ENCODE data around the gene COL4A5. TPM values are rescaled to one million over a fixed set of nuclear protein-coding genes. Genes with fewer than 3 reads are reported as not detected.

Gene COL4A5
- total and polyA plus RNA-seq, 2 donors = 7.4 to 9.1 TPM

DNA sequence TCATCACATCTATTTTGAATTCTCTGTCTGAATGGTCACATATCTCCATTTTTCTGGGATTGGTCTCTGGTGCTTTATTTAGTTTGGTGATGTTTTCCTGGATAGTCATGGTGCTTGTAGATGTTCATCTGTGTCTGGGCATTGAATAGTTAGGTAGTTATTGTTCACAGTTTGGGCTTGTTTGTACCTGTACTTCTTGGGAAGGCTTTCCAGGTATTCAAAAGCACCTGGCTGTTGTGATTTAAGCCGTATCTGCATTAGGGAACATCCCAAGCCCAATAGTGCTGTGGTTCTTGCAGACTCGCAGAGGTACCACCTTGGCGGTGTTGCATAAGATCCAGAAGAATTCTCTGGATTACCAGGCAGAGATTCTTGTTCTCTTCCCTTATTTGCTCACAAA lies 44.6 kb downstream of the COL4A5 start:
- 94% methylated on average over 3 of the region's 3 CpGs for WGBS

GRCh38 chrX:108485960-108486359 lies 46.3 kb downstream of the COL4A5 start:
- no peak overlapping the region for H3K27ac ChIP-seq (ENCODE audit: low read depth in 1 of 2, low read length in 1 of 2)
- H3K27me3 ChIP-seq (ENCODE audit: control insufficient read depth in 2 of 2, insufficient read depth in 1 of 2, low read length in 1 of 2) = no peaks in the 10 kb centered on the region
- H3K9me3 ChIP-seq (ENCODE audit: control insufficient read depth in 2 of 2, insufficient read depth in 1 of 2, low read length in 1 of 2) = no peaks in the 10 kb centered on the region
- H3K4me1 ChIP-seq (ENCODE audit: control insufficient read depth in 2 of 2, insufficient read depth in 2 of 2, low read length in 2 of 2) = no peaks in the 10 kb centered on the region
- 92% methylated on average over 2 of the region's 2 CpGs for WGBS
- no peaks in the 10 kb centered on the region for H3K36me3 ChIP-seq (ENCODE audit: control insufficient read depth in 2 of 2, insufficient read depth in 2 of 2, low read length in 1 of 2)
- no peak for DNase-seq (ENCODE audit: low read depth in 6 of 9, low spot score in 9 of 9)
- no peak overlapping the region for H3K4me3 ChIP-seq (ENCODE audit: low read length in 2 of 2)

More for the DNA sequence above, 44.6 kb downstream of the COL4A5 start:
- Histone ChIP-seq H3K36me3 (ENCODE audit: control insufficient read depth in 2 of 2, insufficient read depth in 2 of 2, low read length in 1 of 2) (no peaks in the 10 kb centered on the region), H3K27me3 (ENCODE audit: control insufficient read depth in 2 of 2, insufficient read depth in 1 of 2, low read length in 1 of 2) (no peaks in the 10 kb centered on the region), H3K9me3 (ENCODE audit: control insufficient read depth in 2 of 2, insufficient read depth in 1 of 2, low read length in 1 of 2) (no peaks in the 10 kb centered on the region), H3K4me3 (ENCODE audit: low read length in 2 of 2) (no peak overlapping the region), H3K4me1 (ENCODE audit: control insufficient read depth in 2 of 2, insufficient read depth in 2 of 2, low read length in 2 of 2) (no peaks in the 10 kb centered on the region), H3K27ac (ENCODE audit: low read depth in 1 of 2, low read length in 1 of 2) (no peak overlapping the region)
- no peak for DNase-seq (ENCODE audit: low read depth in 6 of 9, low spot score in 9 of 9)

- H3K4me1 ChIP-seq (ENCODE audit: control insufficient read depth in 2 of 2, insufficient read depth in 2 of 2, low read length in 2 of 2) = no peaks in the 10 kb centered on the region
- no peaks in the 10 kb centered on the region for H3K36me3 ChIP-seq (ENCODE audit: control insufficient read depth in 2 of 2, insufficient read depth in 2 of 2, low read length in 1 of 2)
- no peak overlapping the region for H3K27ac ChIP-seq (ENCODE audit: low read depth in 1 of 2, low read length in 1 of 2)
- DNase-seq (ENCODE audit: low read depth in 6 of 9, low spot score in 9 of 9) = no peak
- no peak overlapping the region for H3K4me3 ChIP-seq (ENCODE audit: low read length in 2 of 2)
- 87% methylated on average over 3 of the region's 3 CpGs for WGBS
- H3K27me3 ChIP-seq (ENCODE audit: control insufficient read depth in 2 of 2, insufficient read depth in 1 of 2, low read length in 1 of 2) = no peaks in the 10 kb centered on the region
- H3K9me3 ChIP-seq (ENCODE audit: control insufficient read depth in 2 of 2, insufficient read depth in 1 of 2, low read length in 1 of 2) = no peaks in the 10 kb centered on the region
These were observed 54.9 kb downstream of the COL4A5 start for GRCh38 chrX:108494406-108495090.

DNA sequence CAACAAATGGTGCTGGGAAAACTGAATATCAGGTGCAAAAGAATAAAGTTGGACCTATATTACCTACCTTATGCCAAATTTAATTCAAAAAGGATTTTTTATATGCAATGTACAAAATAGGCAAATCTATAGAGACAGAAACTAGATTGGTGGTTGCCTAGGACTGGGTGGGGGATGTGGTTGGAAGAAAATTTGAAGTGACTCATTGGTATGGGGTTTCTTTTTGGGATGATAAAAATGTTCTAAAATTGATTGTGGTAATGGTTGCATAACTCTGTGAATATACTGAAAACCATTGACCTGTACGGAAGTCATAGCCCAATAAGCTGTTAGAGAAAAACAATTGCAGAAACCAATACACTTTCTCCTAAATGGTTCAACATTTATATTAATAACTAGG lies 72.1 kb downstream of the COL4A5 start:
- WGBS = 98% methylated on average over 1 of the region's 1 CpG
- Histone ChIP-seq H3K4me1 (ENCODE audit: control insufficient read depth in 2 of 2, insufficient read depth in 2 of 2, low read length in 2 of 2) (no peaks in the 10 kb centered on the region), H3K36me3 (ENCODE audit: control insufficient read depth in 2 of 2, insufficient read depth in 2 of 2, low read length in 1 of 2) (no peaks in the 10 kb centered on the region), H3K4me3 (ENCODE audit: low read length in 2 of 2) (no peak overlapping the region), H3K27me3 (ENCODE audit: control insufficient read depth in 2 of 2, insufficient read depth in 1 of 2, low read length in 1 of 2) (no peaks in the 10 kb centered on the region), H3K27ac (ENCODE audit: low read depth in 1 of 2, low read length in 1 of 2) (no peak overlapping the region), H3K9me3 (ENCODE audit: control insufficient read depth in 2 of 2, insufficient read depth in 1 of 2, low read length in 1 of 2) (no peaks in the 10 kb centered on the region)
- no peak for DNase-seq (ENCODE audit: low read depth in 6 of 9, low spot score in 9 of 9)

DNA sequence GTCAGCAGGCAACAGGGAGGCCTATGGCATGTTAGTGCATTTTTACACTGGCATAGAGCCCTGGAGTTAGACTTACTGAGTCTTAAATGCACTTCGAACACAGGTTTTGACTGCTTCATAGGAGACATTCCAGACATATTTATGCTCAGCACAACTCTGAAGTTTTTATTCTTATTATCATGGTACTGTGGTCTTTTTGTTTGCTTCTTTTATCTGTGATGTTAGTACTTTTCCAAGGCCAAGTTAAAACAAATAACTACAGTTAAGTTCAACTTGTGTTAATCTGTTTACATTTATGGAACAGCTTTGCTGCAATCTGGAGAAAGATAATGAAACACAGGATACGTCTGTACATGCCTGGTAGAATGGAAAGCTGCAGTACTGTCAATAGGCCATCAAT lies 76.5 kb downstream of the COL4A5 start:
- no peak overlapping the region for H3K4me3 ChIP-seq (ENCODE audit: low read length in 2 of 2)
- 85% methylated on average over 2 of the region's 2 CpGs for WGBS
- no peaks in the 10 kb centered on the region for H3K36me3 ChIP-seq (ENCODE audit: control insufficient read depth in 2 of 2, insufficient read depth in 2 of 2, low read length in 1 of 2)
- H3K27ac ChIP-seq (ENCODE audit: low read depth in 1 of 2, low read length in 1 of 2) = no peak overlapping the region
- H3K9me3 ChIP-seq (ENCODE audit: control insufficient read depth in 2 of 2, insufficient read depth in 1 of 2, low read length in 1 of 2) = no peaks in the 10 kb centered on the region
- no peaks in the 10 kb centered on the region for H3K27me3 ChIP-seq (ENCODE audit: control insufficient read depth in 2 of 2, insufficient read depth in 1 of 2, low read length in 1 of 2)
- H3K4me1 ChIP-seq (ENCODE audit: control insufficient read depth in 2 of 2, insufficient read depth in 2 of 2, low read length in 2 of 2) = no peaks in the 10 kb centered on the region
- DNase-seq (ENCODE audit: low read depth in 6 of 9, low spot score in 9 of 9) = no peak

DNA sequence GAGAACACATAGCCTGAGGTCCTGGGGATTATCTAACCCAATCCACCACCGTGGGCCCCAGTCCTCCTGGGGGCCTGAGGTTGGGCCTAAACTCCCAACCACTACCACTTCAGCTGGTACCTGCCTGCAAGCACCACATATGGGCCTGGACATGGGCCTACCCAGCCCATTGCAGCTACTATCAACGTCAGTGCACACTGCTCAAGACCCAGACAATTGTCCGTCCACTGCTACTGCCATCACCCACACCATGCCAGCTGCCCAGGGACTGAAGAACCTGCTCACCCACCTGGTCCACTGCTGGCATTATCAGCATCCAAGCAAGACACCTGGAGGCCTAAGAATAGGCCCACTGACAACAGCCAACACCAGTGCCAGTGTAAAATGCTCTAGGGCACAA lies 88.1 kb downstream of the COL4A5 start:
- no peaks in the 10 kb centered on the region for H3K36me3 ChIP-seq (ENCODE audit: control insufficient read depth in 2 of 2, insufficient read depth in 2 of 2, low read length in 1 of 2)
- no peak overlapping the region for H3K27ac ChIP-seq (ENCODE audit: low read depth in 1 of 2, low read length in 1 of 2)
- no peak overlapping the region for H3K4me3 ChIP-seq (ENCODE audit: low read length in 2 of 2)
- H3K9me3 ChIP-seq (ENCODE audit: control insufficient read depth in 2 of 2, insufficient read depth in 1 of 2, low read length in 1 of 2) = no peaks in the 10 kb centered on the region
- 95% methylated on average over 3 of the region's 3 CpGs for WGBS
- no peaks in the 10 kb centered on the region for H3K27me3 ChIP-seq (ENCODE audit: control insufficient read depth in 2 of 2, insufficient read depth in 1 of 2, low read length in 1 of 2)
- no peak for DNase-seq (ENCODE audit: low read depth in 6 of 9, low spot score in 9 of 9)
- no peaks in the 10 kb centered on the region for H3K4me1 ChIP-seq (ENCODE audit: control insufficient read depth in 2 of 2, insufficient read depth in 2 of 2, low read length in 2 of 2)

- H3K4me1 ChIP-seq (ENCODE audit: control insufficient read depth in 2 of 2, insufficient read depth in 2 of 2, low read length in 2 of 2) = no peaks in the 10 kb centered on the region
- 28% methylated on average over 2 of the region's 2 CpGs for WGBS
- H3K9me3 ChIP-seq (ENCODE audit: control insufficient read depth in 2 of 2, insufficient read depth in 1 of 2, low read length in 1 of 2) = no peaks in the 10 kb centered on the region
- no peaks in the 10 kb centered on the region for H3K27me3 ChIP-seq (ENCODE audit: control insufficient read depth in 2 of 2, insufficient read depth in 1 of 2, low read length in 1 of 2)
- H3K4me3 ChIP-seq (ENCODE audit: low read length in 2 of 2) = no peak overlapping the region
- DNase-seq (ENCODE audit: low read depth in 6 of 9, low spot score in 9 of 9) = peak in 4 of 9 donors; percentile 0 to 27 (median 7)
- no peaks in the 10 kb centered on the region for H3K36me3 ChIP-seq (ENCODE audit: control insufficient read depth in 2 of 2, insufficient read depth in 2 of 2, low read length in 1 of 2)
- no peak overlapping the region for H3K27ac ChIP-seq (ENCODE audit: low read depth in 1 of 2, low read length in 1 of 2)
These were observed 97.4 kb downstream of the COL4A5 start for GRCh38 chrX:108537005-108537404.

DNA sequence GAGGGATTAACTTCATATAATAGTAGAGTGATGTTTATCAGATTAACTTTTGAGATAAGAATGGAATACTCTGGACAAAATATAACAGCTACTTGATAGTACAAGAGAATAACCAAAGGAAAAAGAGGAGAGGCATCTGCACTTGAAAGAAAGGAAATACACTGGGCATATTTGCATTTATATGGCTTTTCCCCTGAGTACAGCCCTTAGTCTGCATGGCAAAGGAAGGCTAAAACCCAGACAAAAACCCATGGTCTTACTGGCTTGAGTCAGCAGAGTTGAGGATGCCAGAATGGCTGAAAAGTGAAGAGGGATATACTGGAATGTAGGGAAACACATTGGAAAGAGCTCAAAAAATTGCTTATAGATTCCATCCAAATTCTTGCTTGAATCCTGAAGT lies 101.6 kb downstream of the COL4A5 start:
- Histone ChIP-seq H3K36me3 (ENCODE audit: control insufficient read depth in 2 of 2, insufficient read depth in 2 of 2, low read length in 1 of 2) (no peaks in the 10 kb centered on the region), H3K4me1 (ENCODE audit: control insufficient read depth in 2 of 2, insufficient read depth in 2 of 2, low read length in 2 of 2) (no peaks in the 10 kb centered on the region), H3K9me3 (ENCODE audit: control insufficient read depth in 2 of 2, insufficient read depth in 1 of 2, low read length in 1 of 2) (no peaks in the 10 kb centered on the region), H3K27me3 (ENCODE audit: control insufficient read depth in 2 of 2, insufficient read depth in 1 of 2, low read length in 1 of 2) (no peaks in the 10 kb centered on the region), H3K27ac (ENCODE audit: low read depth in 1 of 2, low read length in 1 of 2) (no peak overlapping the region), H3K4me3 (ENCODE audit: low read length in 2 of 2) (no peak overlapping the region)
- no peak for DNase-seq (ENCODE audit: low read depth in 6 of 9, low spot score in 9 of 9)

- 94% methylated on average over 4 of the region's 4 CpGs for WGBS
- Histone ChIP-seq H3K27ac (ENCODE audit: low read depth in 1 of 2, low read length in 1 of 2) (no peak overlapping the region), H3K27me3 (ENCODE audit: control insufficient read depth in 2 of 2, insufficient read depth in 1 of 2, low read length in 1 of 2) (no peaks in the 10 kb centered on the region), H3K4me3 (ENCODE audit: low read length in 2 of 2) (no peak overlapping the region), H3K4me1 (ENCODE audit: control insufficient read depth in 2 of 2, insufficient read depth in 2 of 2, low read length in 2 of 2) (no peaks in the 10 kb centered on the region), H3K36me3 (ENCODE audit: control insufficient read depth in 2 of 2, insufficient read depth in 2 of 2, low read length in 1 of 2) (no peaks in the 10 kb centered on the region), H3K9me3 (ENCODE audit: control insufficient read depth in 2 of 2, insufficient read depth in 1 of 2, low read length in 1 of 2) (no peaks in the 10 kb centered on the region)
- no peak for DNase-seq (ENCODE audit: low read depth in 6 of 9, low spot score in 9 of 9)
These were observed 117.9 kb downstream of the COL4A5 start for GRCh38 chrX:108557580-108557979.

Measured in thymus (tissue), 11 donors.